ENCODE measurements around the gene ASGR2. TPM values are rescaled to one million over a fixed set of nuclear protein-coding genes. Genes with fewer than 3 reads are reported as not detected.

ASGR2 gene
- total and polyA plus RNA-seq, 2 of the 13 experiments (the other 11 are each of a cell fraction or from before 2014, with no cell fraction given), result 320 to 754 TPM

GRCh38 chr17:7138800-7139381 is 24.3 kb upstream of the ASGR2 start (continued):
- TF ChIP-seq ZNF407 (CRISPR knock-in tag; IDR thresholded peaks at IDR 0.05; ENCODE audit: not compliant biosample characterization) (no peak), RFXAP (CRISPR knock-in tag; IDR thresholded peaks at IDR 0.05; ENCODE audit: borderline replicate concordance) (no peak), GLMP (CRISPR knock-in tag; IDR thresholded peaks at IDR 0.05; ENCODE audit: borderline replicate concordance) (no peak), CEBPB (IDR thresholded peaks at IDR 0.05; ENCODE audit: borderline replicate concordance, low read depth, low read length) (peak; percentile 76), HNRNPH1 (optimal IDR thresholded peaks at IDR 0.05; ENCODE audit: low read depth, low read length) (no peak), ZGPAT (CRISPR knock-in tag; IDR thresholded peaks at IDR 0.05) (no peak), ZNF614 (CRISPR knock-in tag; IDR thresholded peaks at IDR 0.05; ENCODE audit: borderline replicate concordance) (peak; percentile 25; the same call in 1 of the 2 replicates), MBD4 (IDR thresholded peaks at IDR 0.05; ENCODE audit: borderline replicate concordance, low read length) (no peak), ZNF652 (CRISPR knock-in tag; IDR thresholded peaks at IDR 0.05; ENCODE audit: borderline replicate concordance, low read depth) (no peak), RELA (CRISPR knock-in tag; IDR thresholded peaks at IDR 0.05) (no peak), SAP130 (CRISPR knock-in tag; IDR thresholded peaks at IDR 0.05; ENCODE audit: low read depth) (peak; percentile 34), ZBTB4 (CRISPR knock-in tag; IDR thresholded peaks at IDR 0.05; ENCODE audit: borderline replicate concordance) (no peak), ZNF484 (CRISPR knock-in tag; IDR thresholded peaks at IDR 0.05; ENCODE audit: borderline replicate concordance, low read depth) (no peak), NCOA2 (CRISPR knock-in tag; IDR thresholded peaks at IDR 0.05) (0 out of 2 replicates have a peak, but pooled peaks have one; percentile 27), ZNF260 (CRISPR knock-in tag; IDR thresholded peaks at IDR 0.05; ENCODE audit: borderline replicate concordance, low read depth) (no peak), RXRA (CRISPR knock-in tag; IDR thresholded peaks at IDR 0.05) (no peak)
